HAP-1 (cell line): ENCODE measurements around the gene RASGRF1.

Experiments used
- DNase-seq, 2 experiments: peaks; one replicate each; pipeline ENCODE4 v3.0.0-alpha.2; 2016 to 2020; ENCODE audit warnings: low spot score in 2 of 2
- H3K27me3 ChIP-seq: fragments of 250-450 bp; sonication (Bioruptor Pico); 2 replicates; pipeline ENCODE4 v1.5.1; 2020; ENCODE audit warnings: low read depth, mild to moderate bottlenecking, moderate library complexity
- H3K36me3 ChIP-seq: fragments of 250-450 bp; sonication (Bioruptor Pico); replicated peaks from 2 replicates; pipeline ENCODE4 v1.5.1; 2020; ENCODE audit warnings: mild to moderate bottlenecking
- H3K4me1 ChIP-seq: fragments of 250-450 bp; sonication (Bioruptor Pico); 2 replicates; pipeline ENCODE4 v1.5.1; 2020; ENCODE audit warnings: mild to moderate bottlenecking
- H3K4me3 ChIP-seq: fragments of 250-450 bp; sonication (Bioruptor Pico); 2 replicates; pipeline ENCODE4 v1.5.1; 2020; ENCODE audit warnings: mild to moderate bottlenecking, moderate library complexity
- H3K9me3 ChIP-seq: fragments of 250-450 bp; sonication (Bioruptor Pico); 2 replicates; pipeline ENCODE4 v1.5.1; 2020; ENCODE audit warnings: mild to moderate bottlenecking, moderate library complexity
- in situ Hi-C: fragments of 300-500 bp; cut with MboI; formaldehyde crosslinking; loops from 3 replicates; pipeline ENCODE4 v1.14.3; 2020; ENCODE audit warnings: low sequenced_read_pairs, inconsistent platforms, mixed read lengths

The RASGRF1 gene

GRCh38 chr15:78921517-78921916 is 169.1 kb downstream of the RASGRF1 start:
- Histone ChIP-seq H3K36me3 (peaks cover 71% of the 10 kb centered on the region), H3K4me3 (no peak overlapping the region), H3K27me3 (no peaks in the 10 kb centered on the region), H3K9me3 (no peaks in the 10 kb centered on the region), H3K4me1 (no peaks in the 10 kb centered on the region)
- in situ Hi-C loops = no loop called here
- DNase-seq = no peak

GRCh38 chr15:78917888-78918287 is 172.7 kb downstream of the RASGRF1 start:
- Histone ChIP-seq H3K36me3 (peaks cover 75% of the 10 kb centered on the region), H3K4me1 (no peaks in the 10 kb centered on the region), H3K4me3 (no peak overlapping the region), H3K27me3 (no peaks in the 10 kb centered on the region), H3K9me3 (no peaks in the 10 kb centered on the region)
- DNase-seq = no peak
- in situ Hi-C loops = no loop called here

DNA sequence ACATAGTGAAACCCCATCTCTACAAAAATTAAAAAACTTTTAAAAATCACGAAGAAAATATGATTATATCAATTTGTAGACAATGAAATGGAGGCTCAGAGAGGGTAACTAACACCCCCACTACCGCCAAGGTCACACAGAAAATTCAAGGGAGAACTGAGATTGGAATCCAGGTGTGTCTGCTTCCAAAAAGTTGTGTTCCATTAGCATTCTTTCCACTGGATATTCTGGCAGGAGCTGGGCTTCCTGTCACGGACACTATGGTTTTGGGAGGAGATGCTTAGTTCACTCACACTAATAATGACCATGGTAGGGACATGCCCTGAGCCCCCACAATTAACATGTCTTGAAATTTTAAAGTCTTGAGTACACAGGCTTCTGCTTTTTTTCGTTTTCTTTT is 174.5 kb downstream of the RASGRF1 start:
- H3K9me3 ChIP-seq = no peaks in the 10 kb centered on the region
- no peak for DNase-seq
- H3K4me3 ChIP-seq = no peak overlapping the region
- H3K4me1 ChIP-seq = no peaks in the 10 kb centered on the region
- peaks cover 71% of the 10 kb centered on the region for H3K36me3 ChIP-seq
- H3K27me3 ChIP-seq = no peaks in the 10 kb centered on the region
- in situ Hi-C loops = no loop called here

GRCh38 chr15:78915341-78916087 is 175.1 kb downstream of the RASGRF1 start:
- no peak for DNase-seq
- no peak overlapping the region for H3K4me3 ChIP-seq
- no peaks in the 10 kb centered on the region for H3K4me1 ChIP-seq
- H3K9me3 ChIP-seq = no peaks in the 10 kb centered on the region
- in situ Hi-C loops = no loop called here
- no peaks in the 10 kb centered on the region for H3K27me3 ChIP-seq
- H3K36me3 ChIP-seq = peaks cover 72% of the 10 kb centered on the region

DNA sequence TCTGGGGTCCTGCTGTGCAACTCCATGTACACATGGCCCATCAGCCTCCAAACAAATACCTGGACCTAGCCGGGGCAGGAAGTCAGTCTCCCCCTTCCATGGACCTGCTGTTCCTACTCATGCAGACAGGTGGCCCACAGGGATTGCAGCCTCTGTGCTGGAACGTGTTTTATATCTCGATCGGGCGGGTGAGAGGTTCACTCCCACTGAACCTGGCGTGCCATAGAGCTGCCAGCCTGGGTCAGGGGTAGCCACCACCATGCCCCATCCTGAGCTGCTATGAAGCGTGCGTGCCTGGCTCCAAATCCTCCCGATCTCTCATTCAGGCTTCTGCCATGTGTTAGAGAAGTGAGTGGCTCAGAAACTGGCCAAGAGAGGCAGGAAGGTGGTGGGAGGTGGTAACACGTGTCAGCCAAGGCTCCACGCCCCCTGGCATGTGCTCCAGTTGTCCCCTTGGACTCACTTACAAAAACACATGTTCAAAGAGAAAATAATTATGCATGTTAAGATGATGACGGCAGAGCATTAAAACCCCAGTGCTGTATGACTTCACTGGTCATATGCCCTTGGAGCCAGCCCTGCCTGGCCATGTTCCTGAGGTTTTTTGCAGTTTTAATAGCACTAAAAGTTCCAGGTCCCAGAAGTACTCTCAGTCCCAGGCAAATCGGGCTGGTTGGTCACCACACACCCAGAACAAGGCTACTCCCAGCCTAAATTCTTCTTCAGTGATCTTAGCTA is 176.4 kb downstream of the RASGRF1 start:
- Histone ChIP-seq H3K9me3 (no peaks in the 10 kb centered on the region), H3K36me3 (peaks cover 74% of the 10 kb centered on the region), H3K4me3 (no peak overlapping the region), H3K27me3 (no peaks in the 10 kb centered on the region), H3K4me1 (no peaks in the 10 kb centered on the region; the same call in 1 of the 2 replicates)
- DNase-seq = no peak
- in situ Hi-C loops = no loop called here

- no peaks in the 10 kb centered on the region for H3K27me3 ChIP-seq
- no peak for DNase-seq
- no peak overlapping the region for H3K4me3 ChIP-seq
- in situ Hi-C loops = no loop called here
- no peaks in the 10 kb centered on the region; the same call in 1 of the 2 replicates for H3K4me1 ChIP-seq
- H3K36me3 ChIP-seq = peaks cover 73% of the 10 kb centered on the region
- H3K9me3 ChIP-seq = no peaks in the 10 kb centered on the region
Observed at GRCh38 chr15:78913012-78913411, 177.6 kb downstream of the RASGRF1 start.

GRCh38 chr15:78912316-78912715 is 178.3 kb downstream of the RASGRF1 start:
- Histone ChIP-seq H3K36me3 (peaks cover 76% of the 10 kb centered on the region), H3K4me1 (no peaks in the 10 kb centered on the region; the same call in 1 of the 2 replicates), H3K27me3 (no peaks in the 10 kb centered on the region), H3K4me3 (no peak overlapping the region), H3K9me3 (no peaks in the 10 kb centered on the region)
- no peak for DNase-seq
- in situ Hi-C loops = no loop called here

- Histone ChIP-seq H3K27me3 (no peaks in the 10 kb centered on the region), H3K36me3 (peaks cover 87% of the 10 kb centered on the region), H3K4me3 (no peak overlapping the region), H3K9me3 (no peaks in the 10 kb centered on the region), H3K4me1 (no peaks in the 10 kb centered on the region; the same call in 1 of the 2 replicates)
- DNase-seq = no peak
- in situ Hi-C loops = no loop called here
Observed at GRCh38 chr15:78910271-78910670, 180.3 kb downstream of the RASGRF1 start.
